ENCODE results near the gene TNFSF11.

- TF ChIP-seq CTCF (IDR thresholded peaks at IDR 0.05): no peak
- TF ChIP-seq ZFX (IDR thresholded peaks at IDR 0.05; ENCODE audit: borderline replicate concordance): no peak
Observed at GRCh38 chr13:42656161-42656560, 82.2 kb downstream of the TNFSF11 start.

Measured in 22Rv1 (cell line).